Effector memory CD8-positive, alpha-beta T cell (primary cell): ENCODE results near the gene INPP1.
"Not testable (repeated sequence)": the region's sequence is repeated elsewhere in the genome, so short reads cannot be mapped to it uniquely, and the experiment has no call there.

Experiments
- ATAC-seq: fragments of 150-1000 bp; cut with Tn5 transposase; replicated peaks from 2 replicates; pipeline ENCODE4 v1.10.0; 2021; ENCODE audit warnings: mild to moderate bottlenecking, moderate library complexity
- DNase-seq, 3 experiments: peaks; one replicate each; pipeline ENCODE4 v3.0.0; 2021
- H3K27ac Mint-ChIP-seq, 2 donors: one replicate each; pipeline ENCODE4 v1.8.0; 2022; ENCODE audit warnings: mild to moderate bottlenecking in 2 of 2, mixed read lengths in 2 of 2, moderate library complexity in 2 of 2
- H3K27me3 Mint-ChIP-seq, 2 donors: one replicate each; pipeline ENCODE4 v1.8.0; 2022; ENCODE audit warnings: mixed read lengths in 2 of 2
- H3K36me3 Mint-ChIP-seq: one replicate; pipeline ENCODE4 v1.8.0; 2022; ENCODE audit warnings: mild to moderate bottlenecking, moderate library complexity, mixed read lengths; ENCODE audit not compliant: insufficient read depth
- H3K4me1 Mint-ChIP-seq, 2 donors: one replicate each; pipeline ENCODE4 v1.8.0; 2022; ENCODE audit warnings: low read depth in 2 of 2, mixed read lengths in 2 of 2
- H3K4me3 Mint-ChIP-seq, 2 donors: one replicate each; pipeline ENCODE4 v1.8.0; 2022; ENCODE audit warnings: mild to moderate bottlenecking in 2 of 2, mixed read lengths in 2 of 2, moderate library complexity in 2 of 2
- H3K9me3 Mint-ChIP-seq, 2 donors: one replicate each; pipeline ENCODE4 v1.8.0; 2022; ENCODE audit warnings: mixed read lengths in 2 of 2

The INPP1 gene

DNA sequence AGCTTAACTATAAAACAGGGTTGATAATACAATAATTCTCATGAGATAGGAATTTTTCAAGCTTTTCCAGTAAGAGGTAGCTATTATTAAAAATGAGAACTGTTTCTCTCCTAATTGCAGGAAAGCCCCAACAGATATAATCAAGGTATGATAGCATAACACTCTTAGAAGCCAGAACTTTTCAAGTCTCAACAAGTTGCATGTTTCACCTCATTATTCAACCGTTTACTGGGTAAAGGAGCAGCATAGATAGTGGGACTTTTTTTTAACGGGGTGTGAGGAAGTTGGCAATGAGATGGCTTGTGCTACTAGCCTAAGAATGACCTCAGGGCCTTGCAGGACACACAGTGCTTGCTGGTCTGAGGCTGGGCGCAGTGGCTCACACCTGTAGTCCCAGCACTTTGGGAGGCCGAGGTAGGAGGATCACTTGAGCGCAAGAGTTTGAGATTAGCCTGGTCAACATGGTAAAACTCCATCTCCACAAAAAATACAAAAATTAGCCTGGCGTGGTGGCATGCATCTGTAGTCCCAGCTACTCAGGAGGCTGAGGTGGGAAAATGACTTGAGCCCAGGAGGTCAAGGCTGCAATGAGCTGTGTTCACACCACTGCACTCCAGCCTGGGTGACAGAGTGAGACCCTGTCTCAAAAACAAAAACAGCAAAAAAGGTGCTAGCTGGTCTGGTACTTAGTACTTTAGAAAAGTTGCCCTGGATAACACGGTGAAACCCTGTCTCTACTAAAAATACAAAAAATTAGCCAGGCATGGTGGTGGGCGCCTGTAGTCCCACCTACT is 15.5 kb downstream of the INPP1 start:
- not testable (repeated sequence) for H3K9me3 Mint-ChIP-seq, H3K27me3 Mint-ChIP-seq, DNase-seq, ATAC-seq, H3K4me1 Mint-ChIP-seq, H3K36me3 Mint-ChIP-seq
- H3K4me3 Mint-ChIP-seq, result peak overlapping the region; percentile 92 to 95
- peak overlapping the region; percentile 96 to 97 for H3K27ac Mint-ChIP-seq

- H3K27ac Mint-ChIP-seq, result peak overlapping the region; percentile 96 to 97
- H3K4me1 Mint-ChIP-seq, result peaks cover 9 to 10% of the 10 kb centered on the region in 2 donors
- no peaks in the 10 kb centered on the region for H3K9me3 Mint-ChIP-seq
- H3K36me3 Mint-ChIP-seq, result no peaks in the 10 kb centered on the region
- DNase-seq, result no peak
- H3K27me3 Mint-ChIP-seq, result no peaks in the 10 kb centered on the region
- H3K4me3 Mint-ChIP-seq, result peak overlapping the region; percentile 92 to 95
- no peak for ATAC-seq
These were observed 17.2 kb downstream of the INPP1 start for GRCh38 chr2:190360561-190360960.

DNA sequence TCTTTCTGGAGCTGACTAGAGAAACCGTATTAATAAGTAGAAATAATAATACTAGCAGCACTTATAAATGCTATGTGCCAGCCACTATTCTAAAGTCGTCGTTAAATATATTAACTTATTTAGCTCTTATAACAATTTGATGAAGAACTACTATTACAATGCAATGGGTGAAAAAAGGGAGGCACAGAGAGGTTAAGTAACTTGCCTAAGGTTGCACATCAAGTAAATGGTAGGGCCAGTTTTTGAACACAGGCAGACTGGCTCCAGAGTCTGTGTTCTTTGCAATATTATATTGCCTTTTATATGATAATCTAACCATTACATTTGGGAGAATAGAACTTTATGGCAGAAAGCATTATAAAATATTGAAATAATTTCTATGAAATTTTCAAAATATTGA is 17.6 kb downstream of the INPP1 start:
- Mint-ChIP-seq H3K27ac (no peak overlapping the region), H3K4me3 (peak overlapping the region; percentile 92 to 95)

DNA sequence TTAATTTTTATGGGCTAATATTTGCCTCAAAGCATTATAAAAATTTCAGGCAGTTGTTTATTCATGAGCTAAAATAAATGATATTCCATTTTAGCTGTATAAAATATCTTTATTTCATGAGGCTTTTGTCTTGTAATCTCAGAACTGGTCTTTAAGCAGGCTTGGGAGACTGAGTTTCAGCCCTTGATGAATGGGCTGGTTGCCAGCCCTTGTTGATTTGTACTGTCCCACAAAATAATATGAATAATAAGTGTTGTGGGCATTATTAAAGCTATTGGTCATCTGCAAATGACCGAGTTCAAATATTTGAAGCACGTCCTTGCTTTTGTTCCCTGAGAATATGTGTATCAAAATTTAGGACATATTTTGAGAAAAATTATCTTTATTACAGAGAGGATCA is 18.2 kb downstream of the INPP1 start:
- ATAC-seq (no peak), DNase-seq (no peak)
- H3K27ac Mint-ChIP-seq, result no peak overlapping the region
- no peaks in the 10 kb centered on the region for H3K27me3 Mint-ChIP-seq
- H3K4me3 Mint-ChIP-seq, result no peak overlapping the region
- H3K9me3 Mint-ChIP-seq, result no peaks in the 10 kb centered on the region
- no peaks in the 10 kb centered on the region for H3K36me3 Mint-ChIP-seq
- H3K4me1 Mint-ChIP-seq, result peaks cover 9 to 10% of the 10 kb centered on the region in 2 donors

More for the DNA sequence above, 17.6 kb downstream of the INPP1 start:
- Mint-ChIP-seq H3K27me3 (no peaks in the 10 kb centered on the region), H3K9me3 (no peaks in the 10 kb centered on the region), H3K36me3 (no peaks in the 10 kb centered on the region), H3K4me1 (peaks cover 9 to 10% of the 10 kb centered on the region in 2 donors)
- DNase-seq (no peak), ATAC-seq (no peak)

- H3K36me3 Mint-ChIP-seq, result no peaks in the 10 kb centered on the region
- H3K27ac Mint-ChIP-seq, result no peak overlapping the region
- H3K27me3 Mint-ChIP-seq, result no peaks in the 10 kb centered on the region
- H3K9me3 Mint-ChIP-seq, result no peaks in the 10 kb centered on the region
- peaks cover 9 to 10% of the 10 kb centered on the region in 2 donors for H3K4me1 Mint-ChIP-seq
- no peak for DNase-seq
- H3K4me3 Mint-ChIP-seq, result no peak overlapping the region
- ATAC-seq, result no peak
These were observed 19.5 kb downstream of the INPP1 start for GRCh38 chr2:190362894-190363293.

- DNase-seq (no peak), ATAC-seq (no peak)
- Mint-ChIP-seq H3K4me3 (no peak overlapping the region), H3K36me3 (peaks cover 8% of the 10 kb centered on the region), H3K27ac (no peak overlapping the region), H3K4me1 (peaks cover 0 to 2% of the 10 kb centered on the region in 2 donors), H3K27me3 (no peaks in the 10 kb centered on the region), H3K9me3 (no peaks in the 10 kb centered on the region)
These were observed 22.3 kb downstream of the INPP1 start for GRCh38 chr2:190365499-190366204.

GRCh38 chr2:190366248-190366753 is 22.9 kb downstream of the INPP1 start:
- Mint-ChIP-seq H3K4me3 (no peak overlapping the region), H3K27me3 (no peaks in the 10 kb centered on the region), H3K36me3 (peaks cover 11% of the 10 kb centered on the region), H3K4me1 (peaks cover 0 to 2% of the 10 kb centered on the region in 2 donors), H3K27ac (no peak overlapping the region), H3K9me3 (no peaks in the 10 kb centered on the region)
- DNase-seq, result no peak
- ATAC-seq, result no peak

DNA sequence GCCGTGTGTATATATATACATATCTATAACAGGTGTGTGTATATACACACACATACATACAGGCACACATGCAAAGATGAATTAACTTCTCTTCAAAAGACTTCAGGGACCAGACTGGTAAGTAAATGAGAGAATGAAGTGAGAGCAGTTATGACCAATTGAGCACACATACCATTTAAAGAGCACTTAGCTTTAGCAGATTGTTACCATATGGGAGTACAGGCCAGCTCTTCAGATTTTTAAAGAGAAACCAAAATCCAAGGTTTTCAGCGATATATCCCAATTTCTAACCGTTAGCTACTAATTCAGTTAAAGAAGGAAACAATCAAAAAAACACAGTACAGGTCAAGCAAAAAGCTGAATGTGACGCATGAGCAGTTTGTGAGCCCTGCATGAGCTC is 23.7 kb downstream of the INPP1 start:
- ATAC-seq, result no peak
- Mint-ChIP-seq H3K4me1 (peaks cover 0 to 2% of the 10 kb centered on the region in 2 donors), H3K27ac (no peak overlapping the region), H3K4me3 (no peak overlapping the region), H3K36me3 (peaks cover 15% of the 10 kb centered on the region), H3K27me3 (no peaks in the 10 kb centered on the region), H3K9me3 (no peaks in the 10 kb centered on the region)
- no peak for DNase-seq

GRCh38 chr2:190369635-190370034 is 26.2 kb downstream of the INPP1 start:
- DNase-seq, result no peak
- no peaks in the 10 kb centered on the region for H3K9me3 Mint-ChIP-seq

GRCh38 chr2:190376083-190376482 is 32.7 kb downstream of the INPP1 start:
- Mint-ChIP-seq H3K27me3 (peaks cover 0 to 10% of the 10 kb centered on the region in 2 donors), H3K4me3 (no peak overlapping the region), H3K9me3 (no peaks in the 10 kb centered on the region), H3K27ac (no peak overlapping the region), H3K4me1 (peaks cover 0 to 3% of the 10 kb centered on the region in 2 donors), H3K36me3 (peaks cover 8% of the 10 kb centered on the region)
- DNase-seq, result no peak
- no peak for ATAC-seq

More at GRCh38 chr2:190369635-190370034, 26.2 kb downstream of the INPP1 start:
- Mint-ChIP-seq H3K36me3 (peaks cover 18% of the 10 kb centered on the region), H3K27me3 (no peaks in the 10 kb centered on the region), H3K4me3 (no peak overlapping the region), H3K27ac (peak overlapping the region; percentile 10 to 56), H3K4me1 (peaks cover 0 to 5% of the 10 kb centered on the region in 2 donors)
- ATAC-seq, result no peak

DNA sequence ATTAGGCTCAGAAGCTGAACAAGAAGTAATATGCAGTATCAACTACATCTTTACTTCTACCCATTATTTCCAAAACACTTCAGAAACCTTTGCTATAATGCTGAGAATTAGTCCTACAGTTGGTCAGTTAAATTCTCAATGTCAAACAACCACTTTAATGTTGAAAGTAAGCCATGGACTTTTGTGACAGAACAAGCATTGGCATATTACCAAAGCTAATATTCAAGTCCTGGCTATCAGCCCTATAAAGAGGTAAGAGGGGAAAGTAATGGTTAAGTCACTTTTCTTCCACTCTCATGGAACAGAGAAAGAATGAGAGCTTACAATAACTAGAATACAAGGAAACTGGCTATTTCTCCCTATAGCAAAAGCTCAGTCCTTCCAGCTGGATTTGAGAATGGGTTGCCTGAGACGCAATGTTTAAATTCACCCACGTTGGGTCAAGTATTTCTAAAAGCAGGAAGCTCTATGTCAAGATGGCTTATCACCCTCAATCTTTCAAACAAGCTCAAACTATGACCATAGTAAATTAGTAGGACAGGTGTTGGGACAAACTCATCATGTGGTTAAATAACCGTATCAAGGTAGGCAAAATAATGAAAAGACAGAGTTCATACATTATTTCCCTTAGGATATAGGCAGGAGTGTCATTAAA is 33.3 kb downstream of the INPP1 start:
- DNase-seq, result no peak
- H3K4me1 Mint-ChIP-seq, result peaks cover 0 to 3% of the 10 kb centered on the region in 2 donors
- H3K27me3 Mint-ChIP-seq, result peaks cover 0 to 10% of the 10 kb centered on the region in 2 donors
- no peak for ATAC-seq
- H3K27ac Mint-ChIP-seq, result no peak overlapping the region
- H3K9me3 Mint-ChIP-seq, result no peaks in the 10 kb centered on the region
- H3K4me3 Mint-ChIP-seq, result no peak overlapping the region
- peaks cover 5% of the 10 kb centered on the region for H3K36me3 Mint-ChIP-seq

DNA sequence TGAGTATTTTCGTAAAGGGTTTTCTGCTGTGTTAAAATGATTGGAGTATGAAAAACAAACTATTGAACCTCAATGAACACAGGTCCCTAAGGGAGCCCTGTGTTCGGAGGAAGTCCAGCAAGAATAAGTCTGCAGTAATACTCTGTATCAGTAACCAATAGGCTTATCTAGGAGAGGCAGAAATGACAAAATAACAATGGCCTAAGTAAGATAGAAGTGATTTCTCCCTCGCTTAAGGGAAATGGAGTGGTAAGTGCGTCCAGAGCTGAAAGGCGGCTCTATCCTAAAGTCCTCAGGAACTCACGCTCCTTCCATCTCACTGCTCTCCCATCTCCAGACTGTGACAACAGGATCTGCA is 35.5 kb downstream of the INPP1 start:
- no peak overlapping the region for H3K27ac Mint-ChIP-seq
- peaks cover 0 to 3% of the 10 kb centered on the region in 2 donors for H3K4me1 Mint-ChIP-seq
- peaks cover 3% of the 10 kb centered on the region for H3K36me3 Mint-ChIP-seq
- H3K27me3 Mint-ChIP-seq, result peaks cover 0 to 10% of the 10 kb centered on the region in 2 donors
- no peak for DNase-seq
- no peak for ATAC-seq
- no peaks in the 10 kb centered on the region for H3K9me3 Mint-ChIP-seq
- no peak overlapping the region for H3K4me3 Mint-ChIP-seq

GRCh38 chr2:190379249-190379964 is 36.0 kb downstream of the INPP1 start:
- no peaks in the 10 kb centered on the region for H3K9me3 Mint-ChIP-seq
- no peak for ATAC-seq
- no peak overlapping the region for H3K4me3 Mint-ChIP-seq
- no peak for DNase-seq
- H3K27ac Mint-ChIP-seq, result no peak overlapping the region
- peaks cover 0 to 3% of the 10 kb centered on the region in 2 donors for H3K4me1 Mint-ChIP-seq
- peaks cover under 1% of the 10 kb centered on the region for H3K36me3 Mint-ChIP-seq
- H3K27me3 Mint-ChIP-seq, result peaks cover 0 to 10% of the 10 kb centered on the region in 2 donors
